Nucleus accumbens (tissue), 56 donors: ENCODE measurements around the gene RAB1B.

Source experiments
- DNase-seq, 56 donors: peaks; one replicate each; lab custom pipeline; 2025; lab: John Stamatoyannopoulos, UW

The RAB1B gene

GRCh38 chr11:66268244-66268951, at the start of gene RAB1B:
RAB1B (plus strand) TSS chr11:66268639; CDS start chr11:66268680, 41 bp downstream.
- peak; percentile 90 to 100 (median 99) for DNase-seq

GRCh38 chr11:66218846-66219620, 49.4 kb upstream of the RAB1B start:
- no peak for DNase-seq

DNA sequence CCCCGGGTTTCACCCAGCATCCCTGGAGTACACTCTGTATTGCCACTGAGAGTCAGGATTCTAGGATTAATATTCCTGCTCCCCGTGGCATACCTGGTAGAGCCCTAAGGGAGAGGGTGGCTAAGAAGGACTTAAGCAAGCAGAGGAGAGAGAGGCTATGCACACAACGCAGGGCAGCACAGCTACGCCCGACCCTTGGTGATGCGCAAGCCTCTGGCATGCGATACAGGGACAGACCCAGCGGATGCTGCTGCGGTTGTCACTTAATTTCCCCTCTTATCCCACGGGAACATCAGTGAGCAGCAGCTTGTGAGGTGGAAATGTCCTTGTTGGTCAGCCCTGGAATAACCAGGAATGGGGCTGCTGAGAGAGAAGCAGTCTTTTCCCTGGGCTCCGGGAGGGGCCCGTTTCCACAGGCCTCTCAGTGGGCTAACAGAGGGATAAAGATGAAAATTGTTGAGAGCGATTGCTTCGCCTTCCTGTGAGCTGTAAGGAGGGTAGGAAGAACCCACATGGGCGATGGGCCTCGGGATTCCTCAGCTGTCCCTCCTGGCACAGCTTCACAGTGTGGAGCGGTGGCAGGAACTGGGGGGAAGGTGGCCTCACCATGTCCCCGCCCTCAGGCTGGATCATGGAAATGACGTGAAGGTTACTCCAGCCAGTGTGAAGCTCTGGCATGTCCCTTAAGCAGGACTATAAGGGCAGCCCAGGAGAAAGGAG, 48.4 kb upstream of the RAB1B start:
- DNase-seq: no peak

DNA sequence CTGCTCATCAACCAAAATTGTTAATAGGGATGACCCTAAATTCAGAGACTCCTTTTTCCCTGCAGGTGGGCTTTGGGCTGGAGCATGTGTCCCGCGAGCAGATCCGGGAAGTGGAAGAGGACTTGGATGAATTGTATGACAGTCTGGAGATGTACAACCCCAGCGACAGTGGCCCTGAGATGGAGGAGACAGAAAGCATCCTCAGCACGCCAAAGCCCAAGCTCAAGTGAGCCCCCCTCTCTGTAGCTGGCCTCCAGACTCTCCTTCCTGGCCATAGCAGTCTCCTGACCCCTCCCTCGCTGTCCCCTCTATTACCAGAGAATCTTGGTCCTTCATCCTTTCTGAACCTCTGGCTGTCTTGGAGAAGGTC, 47.9 kb upstream of the RAB1B start:
- no peak for DNase-seq

- DNase-seq: no peak
These were observed 47.4 kb upstream of the RAB1B start for GRCh38 chr11:66221012-66221411.

GRCh38 chr11:66221726-66222236, 46.7 kb upstream of the RAB1B start:
- DNase-seq: no peak

- peak in 55 of 56 donors; percentile 22 to 94 (median 72) for DNase-seq
These were observed 45.9 kb upstream of the RAB1B start for GRCh38 chr11:66222358-66223149.

- DNase-seq: peak in 4 of 56 donors; percentile 4 to 27 (median 8)
These were observed 44.1 kb upstream of the RAB1B start for GRCh38 chr11:66224226-66224855.

DNA sequence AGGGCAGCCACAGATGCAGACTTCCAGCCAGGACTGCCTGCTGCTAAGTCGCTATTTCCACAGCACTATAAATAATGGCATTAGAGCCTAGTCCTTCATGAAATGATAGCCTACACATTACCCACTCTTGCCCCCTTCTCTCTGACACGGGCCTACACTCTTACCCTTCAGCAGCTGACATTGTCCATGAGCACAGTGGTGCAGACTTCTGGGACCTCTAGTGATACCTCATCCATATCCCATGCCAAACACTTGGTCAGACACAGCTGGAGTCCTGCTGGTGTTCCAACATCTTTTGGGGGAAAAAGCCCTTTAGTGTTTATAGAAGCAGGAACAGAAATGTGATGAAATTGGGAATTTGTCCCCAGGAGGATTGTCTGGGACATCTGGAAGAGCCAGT, 43.4 kb upstream of the RAB1B start:
- DNase-seq: no peak

GRCh38 chr11:66226101-66226500, 42.3 kb upstream of the RAB1B start:
- DNase-seq: no peak

DNA sequence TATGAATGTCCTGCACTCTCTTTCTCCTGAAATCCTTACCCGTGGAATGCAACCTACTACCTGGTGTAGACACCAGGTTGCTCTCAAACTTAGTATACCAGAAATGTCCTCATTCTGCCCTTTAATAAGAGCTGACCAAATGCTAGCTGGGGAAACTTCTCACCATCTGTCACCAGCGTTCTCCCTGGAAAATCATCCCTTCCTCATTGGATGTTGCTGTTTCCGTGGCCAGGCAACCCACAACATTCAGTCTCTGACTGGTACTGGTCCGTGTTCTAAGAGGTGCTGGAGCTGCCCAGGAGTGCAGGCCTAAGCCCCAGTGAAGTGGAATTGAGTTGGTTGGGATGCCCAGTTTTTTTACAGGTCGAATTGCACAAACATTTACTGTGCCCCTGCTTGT, 40.7 kb upstream of the RAB1B start:
- no peak for DNase-seq

DNA sequence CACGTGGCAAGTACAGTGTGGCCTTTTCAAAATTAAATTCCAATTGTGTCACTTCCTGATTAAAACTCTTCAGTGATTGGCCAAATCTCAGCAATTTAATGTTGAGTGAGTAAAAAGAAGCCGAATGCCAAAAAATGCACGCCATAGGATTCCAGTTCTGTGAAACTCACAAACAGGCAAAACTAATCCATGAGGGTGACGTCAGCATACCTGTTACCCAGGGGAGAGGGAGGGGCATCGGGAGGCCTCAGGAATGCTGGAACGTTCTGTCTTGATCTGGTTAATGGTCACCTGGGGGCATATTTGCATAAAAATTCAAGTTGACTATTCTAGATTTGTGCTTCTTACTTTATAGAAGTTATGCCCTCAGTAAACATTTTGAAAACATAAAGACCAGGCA, 39.9 kb upstream of the RAB1B start:
- DNase-seq: no peak

DNA sequence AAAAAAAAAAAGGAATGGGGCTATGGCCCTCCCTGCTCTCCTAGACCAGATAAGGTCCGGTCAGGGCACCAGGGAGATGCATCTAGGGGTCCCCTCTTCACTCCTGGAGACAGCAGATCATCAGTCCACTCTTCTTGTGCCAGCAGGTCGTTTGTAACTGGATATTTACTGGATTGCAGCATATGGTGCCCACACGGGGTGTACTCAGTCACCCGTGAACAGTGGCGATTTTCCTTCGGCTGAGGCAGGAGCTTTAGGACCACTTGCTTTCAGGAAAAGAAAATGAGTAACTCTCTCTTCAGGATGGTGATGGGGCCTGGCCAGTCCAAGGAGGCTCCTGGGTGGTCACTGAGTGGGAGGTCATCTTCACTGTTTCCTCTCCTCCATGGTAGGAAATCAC, 38.3 kb upstream of the RAB1B start:
- no peak for DNase-seq

DNA sequence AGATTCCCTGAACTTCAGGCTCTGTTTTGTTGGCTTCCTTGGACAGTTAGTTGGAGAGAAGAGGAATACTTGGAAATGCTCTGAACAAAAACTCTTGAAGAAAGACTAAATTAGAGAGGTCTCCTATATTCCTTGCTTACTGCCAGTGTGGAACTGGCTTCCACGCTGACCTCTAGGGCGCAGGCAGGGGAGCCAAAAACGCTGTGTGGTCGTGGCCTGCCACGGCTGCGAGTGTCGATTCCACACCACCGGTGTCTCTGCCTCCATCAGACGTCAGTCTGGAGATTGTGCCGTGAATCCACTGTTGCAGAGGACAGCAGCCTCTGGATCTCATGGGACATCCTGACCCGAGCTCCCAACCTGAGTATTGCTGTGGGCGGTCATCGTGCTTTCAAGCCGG, 37.5 kb upstream of the RAB1B start:
- DNase-seq: no peak

DNA sequence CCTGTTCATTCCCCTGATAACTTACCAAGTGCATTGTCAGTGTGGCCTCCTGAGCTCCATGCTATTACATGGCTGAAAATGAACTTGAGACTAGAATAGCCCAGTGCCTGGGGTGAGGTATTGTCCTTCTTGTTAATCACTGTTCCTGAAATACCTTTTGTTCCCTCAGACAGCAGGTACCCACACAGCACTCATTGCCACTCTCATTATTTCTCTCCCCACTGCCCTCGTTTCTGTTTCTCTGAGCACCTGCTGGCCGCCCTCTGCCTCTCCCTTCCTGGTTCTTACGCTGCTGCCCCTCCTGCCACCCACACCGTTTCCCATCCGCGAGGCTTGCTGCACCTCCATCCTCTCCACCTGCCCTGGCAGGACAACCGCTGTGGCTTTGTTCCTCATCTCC, 36.9 kb upstream of the RAB1B start:
- DNase-seq: no peak

DNA sequence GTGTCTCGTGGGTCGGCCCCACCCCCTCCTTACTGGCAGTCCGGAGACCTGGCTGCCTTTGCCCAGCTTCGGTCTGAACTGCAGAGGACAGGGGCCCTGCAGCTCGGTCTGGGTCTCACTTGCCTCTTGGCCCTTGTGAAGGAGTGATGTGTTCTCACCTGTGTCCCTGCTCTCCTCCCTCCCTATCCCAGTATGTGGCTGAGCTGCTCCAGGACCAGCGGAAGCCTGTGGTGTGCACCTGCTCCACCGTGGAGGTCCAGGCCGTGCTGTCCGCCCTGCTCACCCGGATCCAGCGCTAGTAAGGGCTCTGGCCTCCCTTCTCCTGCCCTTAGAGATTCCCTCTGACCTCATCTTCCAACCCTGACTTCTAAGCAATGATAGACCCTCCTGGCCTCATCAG, 35.7 kb upstream of the RAB1B start:
- DNase-seq: no peak

GRCh38 chr11:66233301-66233700, 35.1 kb upstream of the RAB1B start:
- no peak for DNase-seq

DNA sequence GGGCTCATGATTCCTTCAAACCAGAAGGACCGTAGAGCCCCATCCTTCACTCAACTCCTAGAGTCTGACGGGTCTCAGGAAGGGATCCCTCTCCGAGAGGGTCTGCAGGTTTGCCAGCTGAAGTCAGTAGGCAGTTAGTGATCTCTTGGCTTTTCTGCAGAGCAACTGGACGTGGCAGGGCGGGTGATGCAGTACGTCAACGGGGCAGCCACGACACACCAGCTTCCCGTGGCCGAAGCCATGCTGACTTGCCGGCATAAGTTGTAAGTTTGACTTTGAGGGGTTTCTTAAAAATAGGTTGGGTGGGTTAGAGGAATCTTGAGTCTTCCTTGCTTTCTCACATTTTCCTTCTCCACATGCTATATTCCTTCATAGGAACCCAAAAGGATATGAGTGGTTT, 33.3 kb upstream of the RAB1B start:
- DNase-seq: no peak

GRCh38 chr11:66237867-66238266, 30.6 kb upstream of the RAB1B start:
- DNase-seq: no peak
